Frontal cortex (tissue), 1 donor: ENCODE measurements around the gene PSENEN. TPM values are rescaled to one million over a fixed set of nuclear protein-coding genes. Genes with fewer than 3 reads are reported as not detected.

Experiments
- total RNA-seq: library from RNA; depleted of rRNA; stranded (reverse); fragments of >200 nt; gene quantifications from one replicate; pipeline ENCODE4 v1.2.3, GENCODE V29; 2014

The PSENEN gene
- total RNA-seq, 1 donor from 2014 or later, result 5.7 TPM

Other genes with a start within 250 kb of the PSENEN start
- under 0.01 TPM for gene DMKN, start 232.0 kb upstream of the PSENEN start, total RNA-seq
- not detected for gene SBSN, start 217.3 kb upstream of the PSENEN start, total RNA-seq
- gene GAPDHS, start 212.2 kb upstream of the PSENEN start, total RNA-seq, result not detected
- 50.1 TPM for gene TMEM147, start 200.0 kb upstream of the PSENEN start, total RNA-seq
- gene ATP4A, start 182.0 kb upstream of the PSENEN start, total RNA-seq, result not detected
- not detected for gene PMIS2, start 159.5 kb upstream of the PSENEN start, total RNA-seq
- 5.3 TPM for gene HAUS5, start 132.9 kb upstream of the PSENEN start, total RNA-seq
- 21.6 TPM for gene RBM42, start 116.6 kb upstream of the PSENEN start, total RNA-seq
- gene ETV2, start 103.9 kb upstream of the PSENEN start, total RNA-seq, result 0.82 TPM
- gene COX6B1, start 97.3 kb upstream of the PSENEN start, total RNA-seq, result 210 TPM
- gene UPK1A, start 79.1 kb upstream of the PSENEN start, total RNA-seq, result not detected
- gene ZBTB32, start 41.1 kb upstream of the PSENEN start, total RNA-seq, result not detected
- gene KMT2B, start 27.6 kb upstream of the PSENEN start, total RNA-seq, result 3.7 TPM
- gene IGFLR1, start 3.2 kb upstream of the PSENEN start, total RNA-seq, result 2.9 TPM
- 9.4 TPM for gene U2AF1L4, start 233 bp upstream of the PSENEN start, total RNA-seq
- gene LIN37, start 2.9 kb downstream of the PSENEN start, total RNA-seq, result 9.0 TPM
- gene HSPB6, start 11.4 kb downstream of the PSENEN start, total RNA-seq, result under 0.01 TPM
- gene PROSER3, start 12.5 kb downstream of the PSENEN start, total RNA-seq, result 3.3 TPM
- 52.6 TPM for gene ARHGAP33, start 29.9 kb downstream of the PSENEN start, total RNA-seq
- gene PRODH2, start 67.2 kb downstream of the PSENEN start, total RNA-seq, result not detected
- 1.2 TPM for gene NPHS1, start 106.9 kb downstream of the PSENEN start, total RNA-seq
- 0.41 TPM for gene KIRREL2, start 111.3 kb downstream of the PSENEN start, total RNA-seq
- gene APLP1, start 122.9 kb downstream of the PSENEN start, total RNA-seq, result 214 TPM
- 2.4 TPM for gene NFKBID, start 154.9 kb downstream of the PSENEN start, total RNA-seq
- 0.41 TPM for gene HCST, start 156.9 kb downstream of the PSENEN start, total RNA-seq
- gene TYROBP, start 162.6 kb downstream of the PSENEN start, total RNA-seq, result 2.9 TPM
- 7.7 TPM for gene LRFN3, start 190.7 kb downstream of the PSENEN start, total RNA-seq
- 13.9 TPM for gene SDHAF1, start 249.5 kb downstream of the PSENEN start, total RNA-seq